ENCODE measurements around the gene NFATC2. TPM values are rescaled to one million over a fixed set of nuclear protein-coding genes. Genes with fewer than 3 reads are reported as not detected.

Gene NFATC2
- total and polyA plus RNA-seq, 2 of the 4 experiments (the other 2 are of a cell fraction): 0.18 to 0.38 TPM

GRCh38 chr20:51461306-51461705, 81.2 kb downstream of the NFATC2 start:
- H2AFZ ChIP-seq (replicated peaks; ENCODE audit: low read length, poor library complexity): no peak overlapping the region
- in situ Hi-C loops (cut with MboI; ENCODE audit: low sequenced_read_pairs): no loop called here
- DNase-seq (no peak), ATAC-seq (ENCODE audit: low read depth) (no peak)
- H2AK9ac ChIP-seq (replicated peaks; ENCODE audit: low read depth, low read length, poor library complexity): no peak overlapping the region
- H3K4ac ChIP-seq (ENCODE audit: low read depth, low read length): no peak overlapping the region
- no peak overlapping the region for H2BK5ac ChIP-seq (ENCODE audit: low read depth, low read length, poor library complexity, severe bottlenecking)
- no peak overlapping the region for H3K18ac ChIP-seq (ENCODE audit: low read depth, low read length)
- H3K4me1 ChIP-seq (ENCODE audit: control insufficient read depth, insufficient read depth, low read length): peaks cover 17% of the 10 kb centered on the region
- no TSS peak for BruUV-seq (replicated peaks)
- no peak overlapping the region for H3K4me2 ChIP-seq (ENCODE audit: low read depth, low read length)
- H3K36me3 ChIP-seq (ENCODE audit: control insufficient read depth, insufficient read depth, low read length): no peaks in the 10 kb centered on the region
- H3K23ac ChIP-seq (ENCODE audit: low read depth, low read length): no peak overlapping the region
- H3K9me3 ChIP-seq (ENCODE audit: control insufficient read depth, insufficient read depth, low read length): no peaks in the 10 kb centered on the region
- H4K8ac ChIP-seq (ENCODE audit: low read depth in 2 of 2, low read length in 2 of 2): no peak overlapping the region
- intact Hi-C loops (cut with micrococcal nuclease): no loop called here
- no peak overlapping the region for H3K27ac ChIP-seq (ENCODE audit: insufficient read depth, low read length)
- no peak overlapping the region for H3K4me3 ChIP-seq (ENCODE audit: insufficient read depth, low read depth, low read length)
- ChIA-PET CTCF (no interaction called here), POLR2A (ENCODE audit: unreplicated experiment) (no interaction called here)
- no peak overlapping the region for H4K91ac ChIP-seq (ENCODE audit: insufficient read depth, low read depth, low read length)
- H3K56ac ChIP-seq (ENCODE audit: extremely low read depth, insufficient read depth, low read length): no peak overlapping the region
- H3K9me1 ChIP-seq (ENCODE audit: insufficient read depth, low read length): no peaks in the 10 kb centered on the region
- no peaks in the 10 kb centered on the region for H4K20me1 ChIP-seq (ENCODE audit: insufficient read depth, low read length)
- TF ChIP-seq MAFK (IDR thresholded peaks at IDR 0.05; ENCODE audit: low read depth, low read length) (no peak), RCOR1 (IDR thresholded peaks at IDR 0.05; ENCODE audit: insufficient replicate concordance, low read length) (no peak), CEBPB (IDR thresholded peaks at IDR 0.05; ENCODE audit: low read depth, low read length) (no peak), SMC3 (IDR thresholded peaks at IDR 0.05; ENCODE audit: low read depth, low read length) (no peak), BHLHE40 (IDR thresholded peaks at IDR 0.05; ENCODE audit: low read depth, low read length) (no peak), CTCF (conservative IDR thresholded peaks at IDR 0.05; ENCODE audit: low read depth, low read length) (no peak), MXI1 (IDR thresholded peaks at IDR 0.05; ENCODE audit: borderline replicate concordance, low read depth, low read length) (no peak), FOS (IDR thresholded peaks at IDR 0.05; ENCODE audit: low read depth, low read length) (no peak), MAZ (IDR thresholded peaks at IDR 0.05; ENCODE audit: borderline replicate concordance, low read depth, low read length) (no peak), POLR2A (IDR thresholded peaks at IDR 0.05; ENCODE audit: low read depth, low read length) (no peak), CHD1 (IDR thresholded peaks at IDR 0.05; ENCODE audit: low read depth, low read length) (no peak), RAD21 (IDR thresholded peaks at IDR 0.05; ENCODE audit: low read length) (no peak), NFE2L2 (IDR thresholded peaks at IDR 0.05; ENCODE audit: low read depth, low read length) (no peak)
- TF ChIP-seq, protein P1, sequence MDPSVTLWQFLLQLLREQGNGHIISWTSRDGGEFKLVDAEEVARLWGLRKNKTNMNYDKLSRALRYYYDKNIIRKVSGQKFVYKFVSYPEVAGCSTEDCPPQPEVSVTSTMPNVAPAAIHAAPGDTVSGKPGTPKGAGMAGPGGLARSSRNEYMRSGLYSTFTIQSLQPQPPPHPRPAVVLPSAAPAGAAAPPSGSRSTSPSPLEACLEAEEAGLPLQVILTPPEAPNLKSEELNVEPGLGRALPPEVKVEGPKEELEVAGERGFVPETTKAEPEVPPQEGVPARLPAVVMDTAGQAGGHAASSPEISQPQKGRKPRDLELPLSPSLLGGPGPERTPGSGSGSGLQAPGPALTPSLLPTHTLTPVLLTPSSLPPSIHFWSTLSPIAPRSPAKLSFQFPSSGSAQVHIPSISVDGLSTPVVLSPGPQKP (IDR thresholded peaks at IDR 0.05; ENCODE audit: borderline replicate concordance, low read depth, low read length): no peak
- TF ChIP-seq, protein P2, sequence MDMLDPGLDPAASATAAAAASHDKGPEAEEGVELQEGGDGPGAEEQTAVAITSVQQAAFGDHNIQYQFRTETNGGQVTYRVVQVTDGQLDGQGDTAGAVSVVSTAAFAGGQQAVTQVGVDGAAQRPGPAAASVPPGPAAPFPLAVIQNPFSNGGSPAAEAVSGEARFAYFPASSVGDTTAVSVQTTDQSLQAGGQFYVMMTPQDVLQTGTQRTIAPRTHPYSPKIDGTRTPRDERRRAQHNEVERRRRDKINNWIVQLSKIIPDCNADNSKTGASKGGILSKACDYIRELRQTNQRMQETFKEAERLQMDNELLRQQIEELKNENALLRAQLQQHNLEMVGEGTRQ (IDR thresholded peaks at IDR 0.05; ENCODE audit: low read depth, low read length): no peak
- H3K79me1 ChIP-seq (ENCODE audit: low read depth in 1 of 2, low read length in 2 of 2): no peaks in the 10 kb centered on the region
- dilution Hi-C loops (cut with HindIII; ENCODE audit: low sequenced_read_pairs, unreplicated experiment): no loop called here
- H2BK120ac ChIP-seq (ENCODE audit: low read depth, low read length): no peak overlapping the region
- H3K9ac ChIP-seq (ENCODE audit: low read depth, low read length): no peak overlapping the region
- no peak overlapping the region for H3K14ac ChIP-seq (replicated peaks; ENCODE audit: low read depth, low read length)
- H2AK5ac ChIP-seq (ENCODE audit: low read depth, low read length): no peak overlapping the region
- 100% methylated on average over 5 of the region's 8 CpGs; no CpG with 5 or more reads in 1 of the 2 experiments for WGBS, 2 experiments (ENCODE audit: extremely low coverage in 2 of 2, insufficient read length in 1 of 2)
- no peak overlapping the region for H4K5ac ChIP-seq (ENCODE audit: low read depth, low read length)
- no peak overlapping the region for H2BK15ac ChIP-seq (ENCODE audit: low read depth, low read length)
- no peaks in the 10 kb centered on the region for H3K27me3 ChIP-seq (ENCODE audit: control insufficient read depth, insufficient read depth, low read length)
- H2BK20ac ChIP-seq (ENCODE audit: low read depth, low read length): no peak overlapping the region

Data from IMR-90 (cell line).